HS-27A (cell line): ENCODE results near the gene GPR18.
A peak's percentile ranks its signal among the peaks of the same experiment; 100 is the strongest.
"Not testable (repeated sequence)": the region's sequence is repeated elsewhere in the genome, so short reads cannot be mapped to it uniquely, and the experiment has no call there.

Experiments
- DNase-seq: peaks from one replicate; pipeline ENCODE4 v3.0.0-alpha.2; 2012; ENCODE audit warnings: low read depth, missing footprints

The GPR18 gene

GRCh38 chr13:99228737-99229691, 29.2 kb downstream of the GPR18 start:
- DNase-seq = peak; percentile 20

GRCh38 chr13:99227909-99228688, 30.1 kb downstream of the GPR18 start:
- no peak for DNase-seq

- no peak for DNase-seq
Measured at GRCh38 chr13:99227331-99227900, 30.8 kb downstream of the GPR18 start.

- DNase-seq = no peak
Measured at GRCh38 chr13:99226513-99226912, 31.7 kb downstream of the GPR18 start.

GRCh38 chr13:99225078-99225477, 33.1 kb downstream of the GPR18 start:
- no peak for DNase-seq

- DNase-seq = no peak
Measured at GRCh38 chr13:99224021-99224420, 34.2 kb downstream of the GPR18 start.

GRCh38 chr13:99223587-99223986, 34.6 kb downstream of the GPR18 start:
- DNase-seq = no peak

- no peak for DNase-seq
Measured at GRCh38 chr13:99221567-99222239, 36.5 kb downstream of the GPR18 start.

- no peak for DNase-seq
Measured at GRCh38 chr13:99220199-99220935, 37.8 kb downstream of the GPR18 start.

GRCh38 chr13:99218969-99219368, 39.2 kb downstream of the GPR18 start:
- DNase-seq = no peak

GRCh38 chr13:99218545-99218944, 39.6 kb downstream of the GPR18 start:
- no peak for DNase-seq

- no peak for DNase-seq
Measured at GRCh38 chr13:99218126-99218525, 40.1 kb downstream of the GPR18 start.

- no peak for DNase-seq
Measured at GRCh38 chr13:99217461-99218110, 40.6 kb downstream of the GPR18 start.

- DNase-seq = no peak
Measured at GRCh38 chr13:99215184-99215830, 42.9 kb downstream of the GPR18 start.

GRCh38 chr13:99214731-99215130, 43.4 kb downstream of the GPR18 start:
- no peak for DNase-seq

- no peak for DNase-seq
Measured at GRCh38 chr13:99214232-99214631, 43.9 kb downstream of the GPR18 start.

GRCh38 chr13:99211421-99212035, 46.7 kb downstream of the GPR18 start:
- DNase-seq = no peak

- DNase-seq = not testable (repeated sequence)
Measured at GRCh38 chr13:99210627-99211026, 47.6 kb downstream of the GPR18 start.

GRCh38 chr13:99208845-99209527, 49.2 kb downstream of the GPR18 start:
- DNase-seq = no peak
